ENCODE measurements around the gene TMEM52. TPM values are rescaled to one million over a fixed set of nuclear protein-coding genes. Genes with fewer than 3 reads are reported as not detected.

The TMEM52 gene
- total and polyA plus RNA-seq, 2 of the 13 experiments (the other 11 are each of a cell fraction or from before 2014, with no cell fraction given), result 13.2 to 18.7 TPM

GRCh38 chr1:1922956-1923833 lies 4.1 kb upstream of the TMEM52 start (continued):
- TF ChIP-seq MYPOP (CRISPR knock-in tag; IDR thresholded peaks at IDR 0.05), result peak; percentile 15; the same call in 1 of the 2 replicates
- no peak for TF ChIP-seq ZFP36L2 (CRISPR knock-in tag; IDR thresholded peaks at IDR 0.05)
- no peak for TF ChIP-seq SMAD1 (CRISPR knock-in tag; IDR thresholded peaks at IDR 0.05; ENCODE audit: borderline replicate concordance, low read depth)
- TF ChIP-seq ZSCAN30 (CRISPR knock-in tag; IDR thresholded peaks at IDR 0.05), result no peak
- TF ChIP-seq POGZ (CRISPR knock-in tag; IDR thresholded peaks at IDR 0.05), result no peak; the same call in 1 of the 2 replicates
- no peak; the same call in 1 of the 2 replicates for TF ChIP-seq RAD21 (CRISPR knock-in tag; IDR thresholded peaks at IDR 0.05)
- TF ChIP-seq TEF (CRISPR knock-in tag; IDR thresholded peaks at IDR 0.05), result no peak
- TF ChIP-seq ZFP36L1 (CRISPR knock-in tag; IDR thresholded peaks at IDR 0.05), result 0 out of 2 replicates have a peak, but pooled peaks have one; percentile 66
- TF ChIP-seq ZNF703 (CRISPR knock-in tag; IDR thresholded peaks at IDR 0.05; ENCODE audit: borderline replicate concordance), result no peak
- peak; percentile 62; the same call in 1 of the 2 replicates for TF ChIP-seq ZNF710 (CRISPR knock-in tag; IDR thresholded peaks at IDR 0.05; ENCODE audit: borderline replicate concordance)
- no peak for TF ChIP-seq SP1 (IDR thresholded peaks at IDR 0.05)
- TF ChIP-seq SP1 (CRISPR knock-in tag; IDR thresholded peaks at IDR 0.05), result no peak
- no peak for TF ChIP-seq RNF219 (CRISPR knock-in tag; IDR thresholded peaks at IDR 0.05)
- TF ChIP-seq CHCHD3 (CRISPR knock-in tag; IDR thresholded peaks at IDR 0.05), result no peak
- no peak for TF ChIP-seq HOXA9 (CRISPR knock-in tag; IDR thresholded peaks at IDR 0.05; ENCODE audit: borderline replicate concordance)
- TF ChIP-seq KDM1A (CRISPR knock-in tag; IDR thresholded peaks at IDR 0.05), result no peak
- peak; percentile 59; the same call in 1 of the 2 replicates for TF ChIP-seq NCOR1 (IDR thresholded peaks at IDR 0.05; ENCODE audit: borderline replicate concordance, low read length)
- no peak for TF ChIP-seq MAZ (IDR thresholded peaks at IDR 0.05; ENCODE audit: borderline replicate concordance, low read depth, low read length)
- TF ChIP-seq MAZ (CRISPR knock-in tag; IDR thresholded peaks at IDR 0.05; ENCODE audit: low read depth), result 0 out of 2 replicates have a peak, but pooled peaks have one; percentile 10
